Measurements from ENCODE around the gene MOSMO. TPM values are rescaled to one million over a fixed set of nuclear protein-coding genes. Genes with fewer than 3 reads are reported as not detected.

The MOSMO gene
- total and polyA plus RNA-seq, 8 donors, result 1.2 to 32.3 (median 7.7) TPM

GRCh38 chr16:22050963-22051362 lies 43.1 kb downstream of the MOSMO start:
- H3K36me3 ChIP-seq, result peaks cover 0 to 5% (median 2%) of the 10 kb centered on the region in 4 donors
- intact Hi-C loops (cut with DNase I; ENCODE audit: low total_unique reads), result no loop called here
- TF ChIP-seq EP300 (IDR thresholded peaks at IDR 0.05) (no peak), CTCF (IDR thresholded peaks at IDR 0.05) (no peak), POLR2AphosphoS5 (IDR thresholded peaks at IDR 0.05) (no peak), POLR2A (IDR thresholded peaks at IDR 0.05) (no peak)
- H3K9me3 ChIP-seq, result no peaks in the 10 kb centered on the region
- H3K27ac ChIP-seq, result no peak overlapping the region
- H3K4me3 ChIP-seq, result no peak overlapping the region
- WGBS, 5 donors, result 90 to 99% (median 94%) methylated on average over 4 of the region's 4 CpGs
- DNase-seq, result no peak
- peaks cover 0 to 12% (median 0%) of the 10 kb centered on the region in 4 donors for H3K4me1 ChIP-seq
- H3K27me3 ChIP-seq, result no peaks in the 10 kb centered on the region

- no peak overlapping the region for H3K27ac ChIP-seq
- H3K27me3 ChIP-seq, result no peaks in the 10 kb centered on the region
- 79 to 84% (median 82%) methylated on average over 6 of the region's 6 CpGs for WGBS, 5 donors
- intact Hi-C loops (cut with DNase I; ENCODE audit: low total_unique reads), result no loop called here
- TF ChIP-seq CTCF (IDR thresholded peaks at IDR 0.05) (no peak), EP300 (IDR thresholded peaks at IDR 0.05) (no peak), POLR2AphosphoS5 (IDR thresholded peaks at IDR 0.05) (no peak), POLR2A (IDR thresholded peaks at IDR 0.05) (no peak)
- H3K9me3 ChIP-seq, result no peaks in the 10 kb centered on the region
- H3K36me3 ChIP-seq, result peaks cover 0 to 5% (median 2%) of the 10 kb centered on the region in 4 donors
- H3K4me3 ChIP-seq, result no peak overlapping the region
- DNase-seq, result no peak
- peaks cover 0 to 4% (median 0%) of the 10 kb centered on the region in 4 donors for H3K4me1 ChIP-seq
Observed at GRCh38 chr16:22052980-22053379, 45.1 kb downstream of the MOSMO start.

GRCh38 chr16:22053921-22054341 lies 46.0 kb downstream of the MOSMO start:
- H3K4me3 ChIP-seq, result no peak overlapping the region
- intact Hi-C loops (cut with DNase I; ENCODE audit: low total_unique reads), result no loop called here
- 85 to 95% (median 93%) methylated on average over 4 of the region's 4 CpGs for WGBS, 5 donors
- H3K27ac ChIP-seq, result no peak overlapping the region
- H3K9me3 ChIP-seq, result no peaks in the 10 kb centered on the region
- H3K4me1 ChIP-seq, result peaks cover 0 to 4% (median 0%) of the 10 kb centered on the region in 4 donors
- TF ChIP-seq POLR2A (IDR thresholded peaks at IDR 0.05) (no peak), CTCF (IDR thresholded peaks at IDR 0.05) (no peak), POLR2AphosphoS5 (IDR thresholded peaks at IDR 0.05) (no peak), EP300 (IDR thresholded peaks at IDR 0.05) (no peak)
- no peaks in the 10 kb centered on the region for H3K27me3 ChIP-seq
- H3K36me3 ChIP-seq, result peaks cover 0 to 5% (median 2%) of the 10 kb centered on the region in 4 donors
- DNase-seq, result no peak

- intact Hi-C loops (cut with DNase I; ENCODE audit: low total_unique reads), result no loop called here
- Histone ChIP-seq H3K27me3 (no peaks in the 10 kb centered on the region), H3K9me3 (no peaks in the 10 kb centered on the region), H3K4me1 (peaks cover 0 to 4% (median 0%) of the 10 kb centered on the region in 4 donors), H3K36me3 (peaks cover 0 to 5% (median 2%) of the 10 kb centered on the region in 4 donors), H3K27ac (no peak overlapping the region), H3K4me3 (no peak overlapping the region)
- TF ChIP-seq POLR2A (IDR thresholded peaks at IDR 0.05) (no peak), EP300 (IDR thresholded peaks at IDR 0.05) (no peak), CTCF (IDR thresholded peaks at IDR 0.05) (no peak), POLR2AphosphoS5 (IDR thresholded peaks at IDR 0.05) (no peak)
- WGBS, 5 donors, result 71 to 80% (median 76%) methylated on average over 5 of the region's 5 CpGs
- DNase-seq, result no peak
Observed at GRCh38 chr16:22054847-22055590, 47.1 kb downstream of the MOSMO start.

All from stomach (tissue), 9 donors.